ENCODE measurements around the gene ORC3. TPM values are rescaled to one million over a fixed set of nuclear protein-coding genes. Genes with fewer than 3 reads are reported as not detected.
"Not testable (repeated sequence)": the region's sequence is repeated elsewhere in the genome, so short reads cannot be mapped to it uniquely, and the experiment has no call there.

ORC3 gene
- total RNA-seq, 1 experiment from 2014 or later, result 25.7 TPM

DNA sequence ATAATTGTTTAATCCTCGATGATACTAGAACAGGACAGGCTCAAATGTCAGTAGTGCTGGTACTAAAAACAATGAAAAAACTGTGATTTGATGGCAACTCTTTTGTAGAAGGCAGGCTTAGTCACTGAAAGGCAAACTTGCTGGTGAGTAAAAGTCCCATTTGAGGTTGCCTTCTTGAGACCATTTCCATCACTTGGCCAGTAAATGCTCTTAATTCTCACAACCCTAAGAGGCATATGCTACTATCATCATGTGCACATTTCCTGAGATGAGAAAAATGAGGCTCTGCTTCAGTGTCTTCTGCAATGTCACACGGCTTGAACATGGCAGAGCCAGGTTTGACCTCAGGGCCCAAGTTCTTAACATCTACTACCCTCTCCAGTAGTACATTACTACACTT is 102.2 kb downstream of the ORC3 start:
- Histone ChIP-seq H3K9ac (ENCODE audit: low read length) (no peak overlapping the region), H3K9me2 (replicated peaks; ENCODE audit: low read length) (no peaks in the 10 kb centered on the region), H3K4me1 (ENCODE audit: insufficient read depth, low read length) (no peaks in the 10 kb centered on the region), H3K4me3 (ENCODE audit: low read length) (no peak overlapping the region), H2AFZ (ENCODE audit: low read length) (no peak overlapping the region), H3K27me3 (ENCODE audit: low read length) (no peaks in the 10 kb centered on the region), H3K36me3 (ENCODE audit: low read depth, low read length) (no peaks in the 10 kb centered on the region; the same call in 1 of the 2 replicates), H4K20me1 (ENCODE audit: low read length) (peaks cover 41% of the 10 kb centered on the region; the same call in 1 of the 2 replicates), H3F3A (ENCODE audit: low read length, unreplicated experiment) (no peaks in the 10 kb centered on the region), H3K27ac (ENCODE audit: low read length) (no peak overlapping the region), H3K79me2 (ENCODE audit: low read length) (peaks cover 100% of the 10 kb centered on the region), H3K9me3 (ENCODE audit: low read length) (no peaks in the 10 kb centered on the region), H3K4me2 (ENCODE audit: low read length) (no peak overlapping the region)
- ATAC-seq (peak; percentile 24; the same call in 1 of the 2 replicates), DNase-seq (no peak)
- TF ChIP-seq, protein P1, sequence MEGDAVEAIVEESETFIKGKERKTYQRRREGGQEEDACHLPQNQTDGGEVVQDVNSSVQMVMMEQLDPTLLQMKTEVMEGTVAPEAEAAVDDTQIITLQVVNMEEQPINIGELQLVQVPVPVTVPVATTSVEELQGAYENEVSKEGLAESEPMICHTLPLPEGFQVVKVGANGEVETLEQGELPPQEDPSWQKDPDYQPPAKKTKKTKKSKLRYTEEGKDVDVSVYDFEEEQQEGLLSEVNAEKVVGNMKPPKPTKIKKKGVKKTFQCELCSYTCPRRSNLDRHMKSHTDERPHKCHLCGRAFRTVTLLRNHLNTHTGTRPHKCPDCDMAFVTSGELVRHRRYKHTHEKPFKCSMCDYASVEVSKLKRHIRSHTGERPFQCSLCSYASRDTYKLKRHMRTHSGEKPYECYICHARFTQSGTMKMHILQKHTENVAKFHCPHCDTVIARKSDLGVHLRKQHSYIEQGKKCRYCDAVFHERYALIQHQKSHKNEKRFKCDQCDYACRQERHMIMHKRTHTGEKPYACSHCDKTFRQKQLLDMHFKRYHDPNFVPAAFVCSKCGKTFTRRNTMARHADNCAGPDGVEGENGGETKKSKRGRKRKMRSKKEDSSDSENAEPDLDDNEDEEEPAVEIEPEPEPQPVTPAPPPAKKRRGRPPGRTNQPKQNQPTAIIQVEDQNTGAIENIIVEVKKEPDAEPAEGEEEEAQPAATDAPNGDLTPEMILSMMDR (conservative IDR thresholded peaks at IDR 0.05; ENCODE audit: low read depth, low read length), result no peak
- no peak for TF ChIP-seq EZH2 (IDR thresholded peaks at IDR 0.05; ENCODE audit: low read length, unreplicated experiment)
- TF ChIP-seq EZH2phosphoT487 (IDR thresholded peaks at IDR 0.05; ENCODE audit: borderline replicate concordance, low read length), result no peak
- no TSS peak for BruUV-seq (replicated peaks)
- ChIA-PET POLR2A (ENCODE audit: unreplicated experiment) (no interaction called here), CTCF (no interaction called here)
- intact Hi-C loops (cut with micrococcal nuclease), result no loop called here

DNA sequence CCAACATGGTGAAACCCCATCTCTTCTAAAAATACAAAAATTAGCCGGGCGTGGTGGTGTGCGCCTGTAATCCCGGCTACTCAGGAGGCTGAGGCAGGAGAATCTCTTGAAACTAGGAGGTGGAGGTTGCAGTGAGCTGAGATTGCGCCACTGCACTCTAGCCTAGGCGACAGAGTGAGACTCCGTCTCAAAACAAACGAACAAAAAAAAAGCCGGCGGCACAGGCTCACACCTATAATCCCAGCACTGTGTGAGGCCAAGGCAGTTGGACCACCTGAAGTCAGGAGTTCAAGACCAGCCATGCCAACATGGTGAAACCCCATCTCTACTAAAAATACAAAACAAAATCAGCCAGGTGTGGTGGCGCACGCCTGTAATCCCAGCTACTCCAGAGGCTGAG is 106.9 kb downstream of the ORC3 start:
- DNase-seq; H3K9me3 ChIP-seq (ENCODE audit: low read length); BruUV-seq (replicated peaks); H3K4me2 ChIP-seq (ENCODE audit: low read length); H3K27ac ChIP-seq (ENCODE audit: low read length); H3F3A ChIP-seq (ENCODE audit: low read length, unreplicated experiment); CTCF ChIA-PET; intact Hi-C loops (cut with micrococcal nuclease); H3K36me3 ChIP-seq (ENCODE audit: low read depth, low read length); H3K4me3 ChIP-seq (ENCODE audit: low read length); H2AFZ ChIP-seq (ENCODE audit: low read length); H3K9me2 ChIP-seq (replicated peaks; ENCODE audit: low read length); POLR2A ChIA-PET (ENCODE audit: unreplicated experiment); H3K9ac ChIP-seq (ENCODE audit: low read length); ATAC-seq; H3K27me3 ChIP-seq (ENCODE audit: low read length): not testable (repeated sequence)
- Histone ChIP-seq H3K4me1 (ENCODE audit: insufficient read depth, low read length) (peaks cover 11% of the 10 kb centered on the region; the same call in 1 of the 2 replicates), H4K20me1 (ENCODE audit: low read length) (peaks cover 52% of the 10 kb centered on the region), H3K79me2 (ENCODE audit: low read length) (peaks cover 100% of the 10 kb centered on the region)

DNA sequence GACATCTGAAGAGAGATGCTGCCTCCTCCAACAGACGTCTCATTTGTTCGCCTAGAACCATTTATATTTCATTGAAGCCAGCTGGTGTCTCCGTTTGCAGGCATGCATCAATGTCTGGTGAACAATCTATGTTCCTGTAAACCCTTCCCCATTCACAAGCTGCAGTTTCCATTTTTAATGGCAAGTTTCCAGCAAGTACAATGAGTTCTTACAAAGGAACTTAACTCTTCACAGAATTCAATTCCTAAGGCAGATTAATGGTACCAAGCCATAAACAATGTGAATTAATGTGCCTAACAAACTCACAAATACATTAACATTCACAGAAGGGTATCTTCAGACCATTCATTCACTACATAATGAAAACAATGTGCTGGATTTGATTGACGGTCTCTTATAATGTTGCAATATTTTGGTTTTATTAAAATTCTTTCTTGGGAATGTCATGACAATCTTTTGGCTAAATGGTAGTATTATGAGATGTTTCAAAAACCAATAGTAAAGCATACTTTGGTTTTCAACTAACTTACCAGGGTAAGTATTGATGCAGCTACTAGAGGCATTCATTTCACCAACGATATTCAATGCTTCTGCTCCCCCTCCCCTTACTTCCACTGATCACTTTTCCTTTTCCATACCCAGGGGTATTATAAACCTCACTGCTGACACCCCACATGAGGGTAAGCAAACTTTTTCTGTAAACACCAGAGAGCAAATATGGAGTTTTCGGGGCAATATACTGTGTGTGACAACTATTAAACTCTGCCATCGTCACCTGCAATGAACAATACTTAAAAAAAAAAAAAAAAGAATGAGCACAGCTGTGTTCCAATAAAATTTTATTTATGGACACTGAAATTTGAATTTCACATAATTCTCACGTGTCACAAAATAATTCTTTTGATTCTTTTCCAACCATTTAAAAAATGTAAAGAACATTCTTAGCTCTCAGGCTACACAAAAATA is 107.9 kb downstream of the ORC3 start:
- no peaks in the 10 kb centered on the region for H3K9me2 ChIP-seq (replicated peaks; ENCODE audit: low read length)
- H3K9ac ChIP-seq (ENCODE audit: low read length), result peak overlapping the region; percentile 92
- no peaks in the 10 kb centered on the region; the same call in 1 of the 2 replicates for H3K36me3 ChIP-seq (ENCODE audit: low read depth, low read length)
- H3K4me3 ChIP-seq (ENCODE audit: low read length), result peak overlapping the region; percentile 98
- peak overlapping the region; percentile 22; the same call in 1 of the 2 replicates for H3K27ac ChIP-seq (ENCODE audit: low read length)
- H3F3A ChIP-seq (ENCODE audit: low read length, unreplicated experiment), result peaks cover 3% of the 10 kb centered on the region
- H3K9me3 ChIP-seq (ENCODE audit: low read length), result no peaks in the 10 kb centered on the region
- peaks cover 51% of the 10 kb centered on the region for H4K20me1 ChIP-seq (ENCODE audit: low read length)
- intact Hi-C loops (cut with micrococcal nuclease), result no loop called here
- ATAC-seq (no peak), DNase-seq (no peak)
- peak overlapping the region; percentile 81 for H3K4me2 ChIP-seq (ENCODE audit: low read length)
- no peak overlapping the region for H2AFZ ChIP-seq (ENCODE audit: low read length)
- peaks cover 11% of the 10 kb centered on the region; the same call in 1 of the 2 replicates for H3K4me1 ChIP-seq (ENCODE audit: insufficient read depth, low read length)
- TF ChIP-seq EZH2 (IDR thresholded peaks at IDR 0.05; ENCODE audit: low read length, unreplicated experiment), result no peak
- TF ChIP-seq, protein P1 (conservative IDR thresholded peaks at IDR 0.05; ENCODE audit: low read depth, low read length), result no peak
- TF ChIP-seq EZH2phosphoT487 (IDR thresholded peaks at IDR 0.05; ENCODE audit: borderline replicate concordance, low read length), result no peak
- no TSS peak for BruUV-seq (replicated peaks)
- peaks cover 92% of the 10 kb centered on the region for H3K79me2 ChIP-seq (ENCODE audit: low read length)
- ChIA-PET CTCF (interaction anchor here (0.6 kb wide), 1 partner anchor 25 kb away, joined by 3 read pairs; no protein-coding TSS in a partner anchor), POLR2A (ENCODE audit: unreplicated experiment) (interaction anchor here (0.6 to 0.7 kb wide), 2 partner anchors 113 to 588 kb away, joined by 3 read pairs; no protein-coding TSS in a partner anchor)
- no peaks in the 10 kb centered on the region for H3K27me3 ChIP-seq (ENCODE audit: low read length)

Data from PC-3 (cell line).